NCI-H748 (cell line): ENCODE measurements around the gene SRGAP3.
A peak's percentile ranks its signal among the peaks of the same experiment; 100 is the strongest.

ENCODE experiments used
- DNase-seq: peaks from one replicate; lab custom pipeline; 2025; ENCODE audit not compliant: unreplicated experiment; lab: John Stamatoyannopoulos, UW

The SRGAP3 gene

GRCh38 chr3:9180764-9181117 lies 68.7 kb downstream of the SRGAP3 start:
- DNase-seq = no peak

DNA sequence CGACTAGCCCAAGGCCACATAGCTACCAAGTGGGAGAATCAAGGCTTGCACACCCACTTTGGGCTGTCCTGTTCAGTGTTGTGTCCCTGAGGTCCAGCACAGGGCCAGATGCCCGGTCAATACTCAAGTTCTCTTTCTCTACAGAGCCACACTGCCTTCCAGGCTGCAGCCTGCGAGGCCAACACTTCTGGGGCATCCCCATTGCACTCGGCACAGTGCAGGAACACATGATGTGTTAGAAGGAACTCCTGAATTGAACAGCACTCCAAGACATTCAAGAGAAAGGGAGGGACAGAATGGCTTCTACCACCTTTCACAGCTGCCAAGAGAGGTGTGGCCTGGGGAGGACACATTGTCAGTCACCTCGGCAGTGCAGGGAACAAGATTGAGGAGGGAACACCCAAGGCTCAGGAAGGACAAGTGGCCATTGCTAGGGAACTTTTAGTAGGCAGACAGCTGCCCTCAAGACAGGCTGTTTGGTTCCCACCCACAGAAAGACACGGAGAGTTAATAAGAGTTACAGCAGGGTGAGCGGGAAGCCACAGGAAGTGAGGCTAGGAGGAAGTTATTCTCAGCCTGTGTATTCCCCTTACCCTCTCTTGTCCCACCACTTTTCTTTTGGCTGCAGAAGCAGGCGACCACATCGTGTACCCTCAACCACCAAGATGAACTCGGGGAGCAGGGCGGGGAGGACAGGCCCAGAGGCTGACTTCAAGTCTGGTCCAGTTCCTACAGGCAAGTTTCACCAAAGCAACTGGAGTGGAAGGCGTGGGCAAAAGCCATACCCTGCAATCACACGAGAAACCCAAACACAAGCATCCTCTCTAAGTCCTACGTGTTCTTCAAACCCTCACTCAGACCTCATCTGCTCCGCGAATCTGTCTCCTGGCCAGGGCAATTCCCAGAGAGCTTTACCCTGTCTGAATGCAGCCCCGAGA lies 69.4 kb downstream of the SRGAP3 start:
- DNase-seq = no peak

GRCh38 chr3:9178697-9179096 lies 70.7 kb downstream of the SRGAP3 start:
- no peak for DNase-seq

DNA sequence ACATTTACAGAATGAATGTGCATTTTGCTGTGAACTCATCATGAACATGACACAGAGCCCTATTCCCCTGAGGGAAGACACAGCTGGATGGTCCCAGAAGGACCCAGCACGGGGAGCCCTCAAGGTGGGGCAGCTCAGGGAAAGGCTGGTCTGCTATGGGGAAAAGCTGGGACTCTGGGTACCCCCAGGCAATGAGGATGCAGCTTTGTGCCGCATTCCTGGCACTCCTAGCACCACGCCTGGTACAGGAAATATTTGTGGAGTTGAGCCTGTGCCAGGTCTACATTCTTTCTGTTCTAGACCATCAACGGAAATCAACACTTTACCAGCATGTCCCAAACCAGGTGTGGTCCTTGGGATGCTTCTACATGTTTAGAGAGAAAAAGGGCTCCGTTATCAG lies 74.0 kb downstream of the SRGAP3 start:
- no peak for DNase-seq

DNA sequence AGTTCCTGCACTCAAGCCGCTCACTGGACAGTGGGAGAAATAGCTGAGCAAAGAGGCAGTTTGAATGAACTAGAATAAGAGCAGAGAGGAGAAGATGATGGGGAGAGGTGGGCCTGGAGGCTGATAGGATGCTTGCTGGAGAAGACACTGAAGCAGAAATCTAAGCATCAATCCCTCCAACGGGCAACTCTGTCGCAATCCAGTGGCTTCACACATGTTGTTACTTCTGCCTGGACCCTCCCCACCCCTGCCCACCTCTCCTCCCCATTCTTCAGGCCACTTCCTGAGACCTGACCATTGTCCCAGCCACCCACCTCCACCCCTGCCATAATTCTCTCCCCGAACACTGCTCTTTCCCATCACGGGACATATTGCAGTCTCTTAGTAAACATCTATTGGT lies 76.0 kb downstream of the SRGAP3 start:
- DNase-seq = no peak

GRCh38 chr3:9172851-9173321 lies 76.6 kb downstream of the SRGAP3 start:
- no peak for DNase-seq

DNA sequence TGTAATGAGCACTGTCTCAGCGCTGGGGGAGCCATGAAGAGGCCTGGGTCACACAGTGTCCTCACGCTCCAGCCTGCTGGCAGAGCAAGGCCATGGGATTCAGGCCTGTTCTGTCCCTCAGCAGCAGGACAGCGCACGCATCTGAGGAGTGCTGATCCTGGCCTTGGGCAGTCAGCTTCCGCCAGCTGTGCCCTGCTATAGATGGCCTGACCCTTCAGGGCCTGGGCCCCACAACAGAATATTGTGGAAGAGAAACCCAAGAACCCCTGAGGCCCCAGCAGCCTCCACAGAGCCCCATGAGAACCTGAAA lies 78.6 kb downstream of the SRGAP3 start:
- DNase-seq = no peak

DNA sequence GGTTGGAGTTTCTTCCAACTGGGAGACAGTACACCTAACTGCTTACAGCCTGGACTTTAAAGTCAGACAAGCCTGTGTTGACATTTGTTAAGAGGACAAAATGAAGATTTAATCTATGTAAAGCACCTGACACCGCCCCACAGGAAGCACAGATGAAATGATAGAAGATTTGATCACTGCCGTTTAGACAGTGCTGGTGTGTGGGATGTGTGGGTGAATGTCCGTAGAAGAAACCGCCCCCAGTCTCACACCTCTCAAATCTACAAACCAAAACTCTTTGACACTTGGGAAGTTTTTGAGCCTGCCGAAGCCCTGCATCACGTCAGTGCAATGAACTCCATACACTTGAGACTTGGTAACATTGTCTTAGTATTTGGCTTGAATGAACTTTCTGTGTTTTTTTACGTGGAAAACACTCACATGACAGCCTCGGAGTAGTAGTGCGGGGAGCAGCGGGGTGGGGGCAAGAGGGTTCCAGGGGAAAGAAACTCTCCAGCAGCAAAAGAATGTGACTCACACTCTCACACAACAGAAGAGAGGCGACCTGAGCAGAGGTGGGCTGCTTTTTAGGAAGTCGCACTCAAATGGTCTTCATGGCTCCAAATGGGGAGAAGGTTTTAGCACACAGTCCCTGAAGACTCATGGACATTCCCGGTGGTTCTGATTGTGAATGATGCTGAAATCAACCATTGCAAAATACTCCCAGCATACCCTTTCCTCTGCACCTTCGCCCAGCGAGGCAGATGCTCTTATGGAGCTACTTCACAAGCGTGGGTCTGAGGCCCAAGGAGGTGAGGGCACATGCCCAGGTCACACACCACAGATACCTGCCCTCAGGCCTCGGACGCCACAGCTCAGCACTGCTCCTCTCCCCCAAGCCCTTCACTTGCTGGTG lies 79.2 kb downstream of the SRGAP3 start:
- no peak for DNase-seq

DNA sequence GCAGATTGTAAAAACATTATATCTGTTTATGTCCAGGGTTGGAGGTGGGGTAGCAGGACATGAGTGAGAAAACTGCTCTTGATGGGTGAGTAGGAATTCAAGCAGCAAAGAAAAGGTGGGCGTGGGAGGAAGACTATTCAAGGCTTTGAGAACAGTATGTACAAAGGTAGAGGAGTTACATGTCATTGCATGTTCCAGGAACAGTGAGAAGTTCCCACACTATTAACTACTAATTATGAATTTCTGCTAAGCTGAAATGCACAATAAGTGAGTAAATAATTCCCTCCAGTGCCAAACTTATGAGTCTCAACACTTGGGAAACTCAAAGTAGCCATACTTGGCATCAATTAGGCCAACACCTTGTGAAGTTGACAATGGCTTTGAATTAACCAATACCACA lies 80.1 kb downstream of the SRGAP3 start:
- no peak for DNase-seq

GRCh38 chr3:9168241-9168741 lies 81.2 kb downstream of the SRGAP3 start:
- no peak for DNase-seq

GRCh38 chr3:9167222-9167621 lies 82.2 kb downstream of the SRGAP3 start:
- no peak for DNase-seq

- no peak for DNase-seq
Observed at GRCh38 chr3:9165421-9165820, 84.0 kb downstream of the SRGAP3 start.

- DNase-seq = no peak
Observed at GRCh38 chr3:9163289-9163688, 86.2 kb downstream of the SRGAP3 start.

DNA sequence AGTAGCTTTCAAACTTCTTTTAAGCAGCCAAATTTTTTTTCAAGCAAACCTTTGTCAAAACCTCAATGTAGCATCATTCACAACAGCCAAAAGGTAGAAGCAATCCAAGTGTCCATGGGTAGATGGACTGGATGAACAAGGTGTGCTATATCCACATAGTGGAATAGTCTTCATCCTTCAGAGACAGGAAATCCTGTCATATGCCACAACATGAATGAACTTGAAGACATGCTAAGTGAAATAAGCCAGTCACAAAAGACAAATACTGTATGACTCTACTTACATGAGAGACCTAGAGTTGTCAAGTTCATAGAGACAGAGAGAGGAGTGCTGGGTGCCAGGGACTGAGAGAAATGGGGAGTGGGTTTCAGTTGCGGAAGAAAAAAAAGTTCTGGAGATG lies 87.6 kb downstream of the SRGAP3 start:
- DNase-seq = no peak

GRCh38 chr3:9161298-9161697 lies 88.1 kb downstream of the SRGAP3 start:
- DNase-seq = no peak

DNA sequence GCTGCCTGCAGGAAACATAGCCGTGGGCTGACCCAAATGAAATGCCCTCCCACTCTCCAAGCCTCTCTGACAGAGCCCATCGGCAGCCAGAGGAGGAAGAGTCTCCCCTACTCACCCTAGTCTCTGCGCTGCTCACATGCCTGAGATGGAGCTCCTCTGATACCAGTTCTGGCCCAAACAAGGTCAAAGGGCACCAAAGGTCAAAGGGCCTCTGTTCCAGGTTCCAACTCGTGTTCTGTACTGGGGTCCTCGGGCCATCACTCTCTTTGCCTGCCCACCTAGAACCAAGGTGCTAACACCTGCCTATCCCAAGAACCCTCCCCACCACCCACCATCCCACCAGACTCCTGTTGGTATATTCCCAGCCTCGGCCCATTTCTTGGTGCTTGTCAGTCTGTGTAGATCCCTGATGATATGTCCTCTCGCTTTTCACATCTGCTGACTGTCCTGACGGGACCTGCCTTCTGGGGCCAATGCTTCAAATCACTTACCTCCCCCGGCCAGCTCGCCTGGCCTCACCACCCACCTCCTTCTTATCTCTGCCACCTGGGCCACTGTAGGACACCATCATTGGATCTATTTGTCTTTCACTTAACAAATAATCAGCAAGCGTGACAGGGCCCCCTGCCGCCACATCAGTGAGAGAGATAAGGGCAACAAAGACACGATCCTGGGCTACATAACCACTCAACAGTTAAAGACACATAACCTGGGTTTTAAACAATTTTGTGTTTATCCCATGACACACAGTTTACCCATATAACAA lies 90.4 kb downstream of the SRGAP3 start:
- peak; percentile 20 for DNase-seq

- no peak for DNase-seq
Observed at GRCh38 chr3:9157651-9158362, 91.6 kb downstream of the SRGAP3 start.

DNA sequence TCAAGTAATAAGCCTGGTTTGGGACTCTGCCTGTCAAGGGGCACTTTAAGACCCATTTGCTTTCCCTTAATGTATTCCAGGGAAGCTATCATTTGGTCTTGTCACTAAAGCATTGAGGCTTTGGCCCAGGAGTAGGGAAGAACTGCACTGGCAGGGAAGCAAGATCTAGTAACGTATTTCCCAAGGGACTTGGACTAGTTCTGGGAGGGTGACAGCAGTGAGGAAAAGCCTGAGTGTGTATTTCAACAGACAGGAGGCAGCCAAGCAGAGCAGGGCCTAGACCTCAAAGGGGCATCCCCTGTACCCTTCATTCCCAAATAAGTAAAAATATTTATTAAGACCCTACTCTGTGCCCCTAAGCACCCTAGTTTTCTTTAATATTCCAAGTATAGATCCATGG lies 92.8 kb downstream of the SRGAP3 start:
- no peak for DNase-seq

- no peak for DNase-seq
Observed at GRCh38 chr3:9155028-9155427, 94.4 kb downstream of the SRGAP3 start.

GRCh38 chr3:9153904-9154619 lies 95.4 kb downstream of the SRGAP3 start:
- DNase-seq = no peak
